GM12878 (cell line): ENCODE results near the gene SEMA3C. TPM values are rescaled to one million over a fixed set of nuclear protein-coding genes. Genes with fewer than 3 reads are reported as not detected.

Source experiments
- ATAC-seq: fragments of 200-7000 bp; cut with Tn5 transposase; 3 replicates; pipeline ENCODE4 v1.9.1; 2020; ENCODE audit warnings: mild to moderate bottlenecking, moderate library complexity
- BruUV-seq: library from RNA; stranded (reverse); fragments of 400-500 nt; replicated peaks from 2 replicates; lab custom pipeline; 2021; lab: Mats Ljungman, UMichigan
- CTCF ChIA-PET: fragments of 300-600 bp; sonication (Branson Sonifier 250); formaldehyde crosslinking; extraction: SDS; loops from one replicate; lab custom pipeline; 2021; ENCODE audit warnings: inconsistent platforms; lab: Yijun Ruan, JAX
- POLR2A ChIA-PET: fragments of 350-600 bp; formaldehyde crosslinking; extraction: SDS; loops from one replicate; lab custom pipeline; 2021; ENCODE audit warnings: inconsistent platforms; lab: Charles Lee
- RAD21 ChIA-PET: fragments of 300-600 bp; sonication (Branson Sonifier 250); formaldehyde crosslinking; loops from one replicate; lab custom pipeline; 2023; ENCODE audit warnings: antibody characterized with exemption; ENCODE audit not compliant: unreplicated experiment; lab: Charles Lee
- SMC1A ChIA-PET: fragments of 300-600 bp; sonication (Branson Sonifier 250); formaldehyde crosslinking; loops from one replicate; lab custom pipeline; 2023; ENCODE audit not compliant: unreplicated experiment, uncharacterized antibody; lab: Charles Lee
- DNase-seq: peaks from one replicate; pipeline ENCODE4 v3.0.0-alpha.2; 2011; ENCODE audit warnings: low read depth, low spot score
- FAIRE-seq: peaks from 3 replicates; lab custom pipeline; 2011; peaks lifted over from hg19 to GRCh38; lab: Jason Lieb, UNC
- H2AFZ ChIP-seq: 2 replicates; pipeline ENCODE4 v1.6.0; 2011; ENCODE audit warnings: low read depth, low read length, control low read depth; ENCODE audit not compliant: control insufficient read depth
- H3K27ac ChIP-seq: 2 replicates; pipeline ENCODE4 v1.5.1; 2011; ENCODE audit warnings: control low read depth; ENCODE audit not compliant: control insufficient read depth, insufficient read depth
- H3K27me3 ChIP-seq, 2 experiments: replicated peaks in 1 of 2; 2 replicates each; pipeline versions ENCODE4 v1.6.0 to v1.6.1; 2011; ENCODE audit warnings: low read length in 1 of 2; ENCODE audit not compliant: control insufficient read depth in 2 of 2, insufficient read depth in 2 of 2
- H3K36me3 ChIP-seq, 2 experiments: 2 replicates each; pipeline ENCODE4 v1.5.1; 2011; ENCODE audit warnings: low read length in 1 of 2; ENCODE audit not compliant: control insufficient read depth in 2 of 2, insufficient read depth in 2 of 2
- H3K4me1 ChIP-seq: 2 replicates; pipeline ENCODE4 v1.6.1; 2011; ENCODE audit warnings: mild to moderate bottlenecking, low read length, moderate library complexity, mixed read lengths; ENCODE audit not compliant: control insufficient read depth, insufficient read depth
- H3K4me2 ChIP-seq: 2 replicates; pipeline ENCODE4 v1.6.0; 2011; ENCODE audit warnings: control low read depth; ENCODE audit not compliant: control insufficient read depth, insufficient read depth
- H3K4me3 ChIP-seq: fragments of 200-600 bp; sonication (generic); 2 replicates; pipeline ENCODE4 v1.5.1; 2016
- H3K79me2 ChIP-seq: 2 replicates; pipeline ENCODE4 v1.6.0; 2011; ENCODE audit warnings: low read length; ENCODE audit not compliant: control insufficient read depth, insufficient read depth
- H3K9ac ChIP-seq: 2 replicates; pipeline ENCODE4 v1.8.0; 2011; ENCODE audit warnings: low read length, control low read depth, mixed read lengths; ENCODE audit not compliant: control insufficient read depth, insufficient read depth
- H3K9me3 ChIP-seq: replicated peaks from 3 replicates; pipeline ENCODE4 v1.5.1; 2011; ENCODE audit warnings: mild to moderate bottlenecking, low read length; ENCODE audit not compliant: control insufficient read depth, insufficient read depth
- H4K20me1 ChIP-seq: 2 replicates; pipeline ENCODE4 v1.6.0; 2011; ENCODE audit not compliant: control insufficient read depth, insufficient read depth
- BCLAF1 ChIP-seq: fragments of 450-650 bp; IDR thresholded peaks from 2 replicates; pipeline ENCODE4 v1.6.1; 2017; ENCODE audit warnings: antibody characterized with exemption, mild to moderate bottlenecking, moderate library complexity
- ELK1 ChIP-seq: IDR thresholded peaks from 2 replicates; pipeline ENCODE4 v1.6.1; 2012; ENCODE audit warnings: low read depth, low read length, improper control_type of control experiment
- MTA2 ChIP-seq: fragments of 450-650 bp; IDR thresholded peaks from 2 replicates; pipeline ENCODE4 v1.6.1; 2016; ENCODE audit warnings: low read depth, mild to moderate bottlenecking, moderate library complexity
- NFIC ChIP-seq: IDR thresholded peaks from 2 replicates; pipeline ENCODE4 v1.6.1; 2012; ENCODE audit warnings: low read depth, mild to moderate bottlenecking, inconsistent platforms, low read length, moderate library complexity
- RAD21 ChIP-seq: IDR thresholded peaks from 2 replicates; pipeline ENCODE4 v1.6.1; 2011; ENCODE audit warnings: mild to moderate bottlenecking, low read depth, low read length, moderate library complexity; ENCODE audit not compliant: insufficient read depth
- RCOR1 ChIP-seq: conservative IDR thresholded peaks from 2 replicates; pipeline ENCODE4 v1.6.1; 2012; ENCODE audit warnings: low read depth, low read length, improper control_type of control experiment
- ZNF217 ChIP-seq: fragments of 450-650 bp; IDR thresholded peaks from 2 replicates; pipeline ENCODE4 v1.6.1; 2017; ENCODE audit warnings: antibody characterized with exemption, mild to moderate bottlenecking
- ZNF274 ChIP-seq: IDR thresholded peaks from one replicate; pipeline ENCODE4 v1.8.0; 2011; ENCODE audit not compliant: insufficient read length, insufficient read depth
- WGBS: methylation state at CpG from one replicate; pipeline ENCODE4 v1.1.6; 2016; ENCODE audit warnings: low lambda C conversion rate; ENCODE audit not compliant: insufficient replicate concordance, insufficient coverage; ENCODE audit errors: missing lambda C conversion rate; 5-methylcytosine and 5-hydroxymethylcytosine counted together
- in situ Hi-C: fragments of 300-500 bp; cut with MboI; formaldehyde crosslinking; loops from 9 replicates; pipeline ENCODE4 v1.14.3; 2018; ENCODE audit warnings: mixed read lengths
- intact Hi-C: fragments of 100-400 bp; cut with micrococcal nuclease; formaldehyde crosslinking; loops from one replicate; pipeline ENCODE4 v1.14.2; 2022; ENCODE audit not compliant: unreplicated experiment
- polyA plus RNA-seq, 11 experiments: library from polyadenylated mRNA; depleted of rRNA in 4 of 11; unstranded in 6 of 11; stranded (reverse) in 5 of 11; fragments of >200 nt; fragmentation: Nextera tagmentation in 4 of 11; fragmentation: Illumina TruSeq in 1 of 11; extraction: Ambion mirVana in 4 of 11; extraction: Trizol in 1 of 11; gene quantifications; 1 replicate in 1 of 11; 2 replicates in 10 of 11; pipeline versions ENCODE4 v1.2.1 to v1.2.3, GENCODE V29; 2011 to 2016; ENCODE audit warnings: inconsistent platforms in 2 of 11, missing spikeins in 2 of 11, low read depth in 1 of 11
- total RNA-seq, 4 experiments: library from RNA; depleted of rRNA in 3 of 4; stranded (reverse); fragments of >200 nt in 3 of 4; fragmentation: Illumina TruSeq in 1 of 4; extraction: Trizol in 1 of 4; gene quantifications; 2 replicates each; pipeline versions ENCODE4 v1.2.1 to v1.2.3, GENCODE V29; 2013 to 2021
- TF ChIP-seq, protein P1 (sequence below): fragments of 450-650 bp; formaldehyde crosslinking; IDR thresholded peaks from 2 replicates; pipeline ENCODE4 v1.4.0; 2022; ENCODE audit warnings: mild to moderate bottlenecking, moderate library complexity

SEMA3C gene
- total and polyA plus RNA-seq, 10 of the 15 experiments (the other 5 are each of a cell fraction or from before 2014, with no cell fraction given): 0.01 to 0.41 (median 0.11) TPM; not detected in 6

DNA sequence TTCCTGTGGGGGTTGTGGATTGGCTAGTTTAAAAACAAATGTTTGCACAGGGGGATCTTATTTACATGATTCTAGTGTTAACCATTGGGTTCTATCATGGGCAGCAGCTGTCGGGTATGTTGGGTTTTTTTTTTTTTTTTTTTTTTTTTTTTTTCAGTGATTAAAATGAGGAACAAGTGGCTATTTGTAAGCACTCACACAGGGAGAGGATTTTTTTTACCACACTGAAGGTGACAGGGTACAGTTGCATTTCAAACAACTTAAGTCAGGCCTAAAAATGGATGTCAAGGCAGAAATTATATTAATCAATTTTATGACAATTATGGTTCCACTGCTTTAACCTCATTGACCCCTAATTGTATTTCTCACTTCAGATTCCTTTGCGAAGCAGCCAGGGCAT is 187.6 kb downstream of the SEMA3C start:
- Histone ChIP-seq H3K79me2 (no peaks in the 10 kb centered on the region), H3K27me3 (no peaks in the 10 kb centered on the region), H3K9ac (no peak overlapping the region), H3K36me3 (no peaks in the 10 kb centered on the region), H2AFZ (no peak overlapping the region), H3K4me1 (no peaks in the 10 kb centered on the region), H3K4me3 (no peak overlapping the region), H3K27ac (no peak overlapping the region), H4K20me1 (no peaks in the 10 kb centered on the region), H3K9me3 (no peaks in the 10 kb centered on the region), H3K4me2 (no peak overlapping the region)
- ChIA-PET SMC1A (interaction anchor here (0.6 kb wide), 1 partner anchor 8 kb away, joined by 3 read pairs; no protein-coding TSS in a partner anchor), CTCF (no interaction called here), RAD21 (no interaction called here), POLR2A (no interaction called here)
- no peak for DNase-seq
- no TSS peak for BruUV-seq
- intact Hi-C loops: no loop called here
- TF ChIP-seq ELK1 (no peak), NFIC (no peak), BCLAF1 (no peak), RCOR1 (no peak), MTA2 (no peak), ZNF274 (no peak), RAD21 (no peak), ZNF217 (no peak)
- TF ChIP-seq, protein P1, sequence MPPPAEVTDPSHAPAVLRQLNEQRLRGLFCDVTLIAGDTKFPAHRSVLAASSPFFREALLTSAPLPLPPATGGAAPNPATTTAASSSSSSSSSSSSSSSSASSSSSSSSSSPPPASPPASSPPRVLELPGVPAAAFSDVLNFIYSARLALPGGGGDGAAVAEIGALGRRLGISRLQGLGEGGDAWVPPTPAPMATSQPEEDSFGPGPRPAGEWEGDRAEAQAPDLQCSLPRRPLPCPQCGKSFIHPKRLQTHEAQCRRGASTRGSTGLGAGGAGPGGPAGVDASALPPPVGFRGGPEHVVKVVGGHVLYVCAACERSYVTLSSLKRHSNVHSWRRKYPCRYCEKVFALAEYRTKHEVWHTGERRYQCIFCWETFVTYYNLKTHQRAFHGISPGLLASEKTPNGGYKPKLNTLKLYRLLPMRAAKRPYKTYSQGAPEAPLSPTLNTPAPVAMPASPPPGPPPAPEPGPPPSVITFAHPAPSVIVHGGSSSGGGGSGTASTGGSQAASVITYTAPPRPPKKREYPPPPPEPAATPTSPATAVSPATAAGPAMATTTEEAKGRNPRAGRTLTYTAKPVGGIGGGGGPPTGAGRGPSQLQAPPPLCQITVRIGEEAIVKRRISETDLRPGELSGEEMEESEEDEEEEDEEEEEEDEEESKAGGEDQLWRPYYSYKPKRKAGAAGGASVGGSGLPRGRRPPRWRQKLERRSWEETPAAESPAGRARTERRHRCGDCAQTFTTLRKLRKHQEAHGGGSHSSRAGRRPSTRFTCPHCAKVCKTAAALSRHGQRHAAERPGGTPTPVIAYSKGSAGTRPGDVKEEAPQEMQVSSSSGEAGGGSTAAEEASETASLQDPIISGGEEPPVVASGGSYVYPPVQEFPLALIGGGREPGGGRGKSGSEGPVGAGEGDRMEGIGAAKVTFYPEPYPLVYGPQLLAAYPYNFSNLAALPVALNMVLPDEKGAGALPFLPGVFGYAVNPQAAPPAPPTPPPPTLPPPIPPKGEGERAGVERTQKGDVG (CRISPR knock-in tag): no peak
- in situ Hi-C loops: no loop called here
- ATAC-seq: no peak
- no peak for FAIRE-seq
- 48% methylated on average over 2 of the region's 2 CpGs for WGBS
